Measurements from ENCODE around the gene C1orf210. TPM values are rescaled to one million over a fixed set of nuclear protein-coding genes. Genes with fewer than 3 reads are reported as not detected.

The C1orf210 gene
- total and polyA plus RNA-seq, 2 of the 4 experiments (the other 2 are of a cell fraction), result not detected

- no peak overlapping the region for H3K23ac ChIP-seq (ENCODE audit: low read depth, low read length)
- H4K5ac ChIP-seq (ENCODE audit: low read depth, low read length), result no peak overlapping the region
- H3K56ac ChIP-seq (ENCODE audit: extremely low read depth, insufficient read depth, low read length), result no peak overlapping the region
- CTCF ChIA-PET, result no interaction called here
- no peak overlapping the region for H2BK15ac ChIP-seq (ENCODE audit: low read depth, low read length)
- no peak overlapping the region for H3K4ac ChIP-seq (ENCODE audit: low read depth, low read length)
- H3K9me1 ChIP-seq (ENCODE audit: insufficient read depth, low read length), result peaks cover 3% of the 10 kb centered on the region; the same call in 1 of the 2 replicates
- H2AK9ac ChIP-seq (replicated peaks; ENCODE audit: low read depth, low read length, poor library complexity), result no peak overlapping the region
- in situ Hi-C loops (cut with MboI; ENCODE audit: low sequenced_read_pairs) (no loop called here), intact Hi-C loops (cut with micrococcal nuclease) (no loop called here), dilution Hi-C loops (cut with HindIII; ENCODE audit: low sequenced_read_pairs, unreplicated experiment) (no loop called here)
- no peak overlapping the region for H3K4me3 ChIP-seq (ENCODE audit: insufficient read depth, low read depth, low read length)
- no peaks in the 10 kb centered on the region for H4K20me1 ChIP-seq (ENCODE audit: insufficient read depth, low read length)
- H2BK20ac ChIP-seq (ENCODE audit: low read depth, low read length), result no peak overlapping the region
- H3K4me1 ChIP-seq (ENCODE audit: control insufficient read depth, insufficient read depth, low read length), result peaks cover 10% of the 10 kb centered on the region
- H2BK5ac ChIP-seq (ENCODE audit: low read depth, low read length, poor library complexity, severe bottlenecking), result no peak overlapping the region
- no peak overlapping the region for H4K91ac ChIP-seq (ENCODE audit: insufficient read depth, low read depth, low read length)
- no peaks in the 10 kb centered on the region for H3K9me3 ChIP-seq (ENCODE audit: control insufficient read depth, insufficient read depth, low read length)
- no peaks in the 10 kb centered on the region for H3K79me1 ChIP-seq (ENCODE audit: low read depth in 1 of 2, low read length in 2 of 2)
- no peak overlapping the region for H2AFZ ChIP-seq (replicated peaks; ENCODE audit: low read length, poor library complexity)
- H4K8ac ChIP-seq (ENCODE audit: low read depth in 2 of 2, low read length in 2 of 2), result no peak overlapping the region
- no peak overlapping the region for H3K9ac ChIP-seq (ENCODE audit: low read depth, low read length)
- ATAC-seq (ENCODE audit: low read depth) (no peak), DNase-seq (no peak)
- TF ChIP-seq USF2 (IDR thresholded peaks at IDR 0.05; ENCODE audit: low read depth, low read length) (no peak), MXI1 (IDR thresholded peaks at IDR 0.05; ENCODE audit: borderline replicate concordance, low read depth, low read length) (no peak), CEBPB (IDR thresholded peaks at IDR 0.05; ENCODE audit: low read depth, low read length) (no peak), MAZ (IDR thresholded peaks at IDR 0.05; ENCODE audit: borderline replicate concordance, low read depth, low read length) (no peak)
- peaks cover 13% of the 10 kb centered on the region for H3K27me3 ChIP-seq (ENCODE audit: control insufficient read depth, insufficient read depth, low read length)
- BruUV-seq (replicated peaks), result no TSS peak
- POLR2A ChIA-PET (ENCODE audit: unreplicated experiment), result no interaction called here
- H3K36me3 ChIP-seq (ENCODE audit: control insufficient read depth, insufficient read depth, low read length), result no peaks in the 10 kb centered on the region
- H3K18ac ChIP-seq (ENCODE audit: low read depth, low read length), result no peak overlapping the region
- no peak overlapping the region for H3K4me2 ChIP-seq (ENCODE audit: low read depth, low read length)
- H3K14ac ChIP-seq (replicated peaks; ENCODE audit: low read depth, low read length), result no peak overlapping the region
- no CpG with 5 or more reads among the region's 2 CpGs for WGBS, 2 experiments (ENCODE audit: extremely low coverage in 2 of 2, insufficient read length in 1 of 2)
- H2BK120ac ChIP-seq (ENCODE audit: low read depth, low read length), result no peak overlapping the region
- H3K27ac ChIP-seq (ENCODE audit: insufficient read depth, low read length), result no peak overlapping the region
- H2AK5ac ChIP-seq (ENCODE audit: low read depth, low read length), result no peak overlapping the region
Measured at GRCh38 chr1:43293176-43293575, 7.8 kb upstream of the C1orf210 start.
